IMR-90 (cell line): ENCODE results near the gene CNKSR2.

ENCODE experiments used
- BHLHE40 ChIP-seq: fragments of 150-350 bp; IDR thresholded peaks from 2 replicates; pipeline ENCODE4 v1.6.1; 2016; ENCODE audit warnings: mild to moderate bottlenecking, low read depth, low read length
- CTCF ChIP-seq: conservative IDR thresholded peaks from 2 replicates; pipeline ENCODE4 v1.5.1; 2012; ENCODE audit warnings: mild to moderate bottlenecking, low read depth, low read length, improper control_type of control experiment
- MAFK ChIP-seq: IDR thresholded peaks from 2 replicates; pipeline ENCODE4 v1.6.1; 2012; ENCODE audit warnings: low read depth, low read length, improper control_type of control experiment
- MXI1 ChIP-seq: IDR thresholded peaks from 2 replicates; pipeline ENCODE4 v1.6.1; 2012; ENCODE audit warnings: low read depth, mild to moderate bottlenecking, low read length, moderate library complexity, borderline replicate concordance
- POLR2A ChIP-seq: IDR thresholded peaks from 2 replicates; pipeline ENCODE4 v1.6.1; 2012; ENCODE audit warnings: mild to moderate bottlenecking, low read depth, low read length
- RAD21 ChIP-seq: IDR thresholded peaks from 2 replicates; pipeline ENCODE4 v1.6.1; 2012; ENCODE audit warnings: low read length, improper control_type of control experiment
- RFX5 ChIP-seq: IDR thresholded peaks from 2 replicates; pipeline ENCODE4 v1.8.0; 2012; ENCODE audit warnings: low read depth, mild to moderate bottlenecking, low read length, moderate library complexity
- SMC3 ChIP-seq: fragments of 150-350 bp; IDR thresholded peaks from 2 replicates; pipeline ENCODE4 v1.6.1; 2016; ENCODE audit warnings: low read depth, mild to moderate bottlenecking, antibody characterized with exemption, low read length, moderate library complexity
- USF2 ChIP-seq: fragments of 150-350 bp; IDR thresholded peaks from 2 replicates; pipeline ENCODE4 v1.6.1; 2017; ENCODE audit warnings: mild to moderate bottlenecking, antibody characterized with exemption, low read length, low read depth

GRCh38 chrX:21437036-21437435, 62.8 kb downstream of the CNKSR2 start:
- TF ChIP-seq POLR2A (no peak), CTCF (no peak), RFX5 (no peak), USF2 (no peak), SMC3 (no peak), BHLHE40 (no peak), RAD21 (no peak), MXI1 (no peak), MAFK (no peak)
